Measurements from ENCODE around the gene EXOSC1. TPM values are rescaled to one million over a fixed set of nuclear protein-coding genes. Genes with fewer than 3 reads are reported as not detected.

The EXOSC1 gene
- total RNA-seq, 1 experiment from 2014 or later = 27.0 TPM

DNA sequence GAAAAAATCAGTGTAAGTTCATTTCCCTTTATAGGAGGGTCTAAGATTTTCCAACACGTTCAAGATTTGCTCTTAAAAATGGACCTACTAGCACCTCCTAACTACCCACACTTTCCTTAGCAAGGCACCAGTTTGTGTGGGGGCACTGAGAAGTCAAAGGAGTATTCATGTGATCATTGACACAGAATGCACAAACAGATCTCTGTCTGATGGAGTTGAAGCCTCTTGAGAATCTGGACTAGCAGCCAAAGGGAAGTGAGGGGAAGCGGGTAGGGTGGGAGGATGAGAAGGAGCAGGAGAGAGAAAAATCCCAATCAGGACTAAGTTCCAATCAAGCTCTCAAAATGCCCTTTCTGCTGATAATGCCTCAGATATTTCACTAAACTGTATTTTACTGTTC is 48.3 kb upstream of the EXOSC1 start:
- Histone ChIP-seq H3K27ac (no peak overlapping the region), H3K9me2 (ENCODE audit: insufficient read depth) (no peaks in the 10 kb centered on the region), H3K36me3 (ENCODE audit: low read depth) (no peaks in the 10 kb centered on the region), H3K4me1 (replicated peaks; ENCODE audit: insufficient read depth) (peaks cover 12% of the 10 kb centered on the region), H4K20me1 (ENCODE audit: insufficient read depth) (no peaks in the 10 kb centered on the region; the same call in 1 of the 2 replicates), H3K79me2 (ENCODE audit: low read depth) (peaks cover 74% of the 10 kb centered on the region), H3K4me3 (no peak overlapping the region), H3K4me2 (no peak overlapping the region), H3K27me3 (ENCODE audit: insufficient read depth, low read depth) (no peaks in the 10 kb centered on the region), H3F3A (ENCODE audit: insufficient read depth, low read depth) (0 out of 2 replicates have a peak, but pooled peaks cover 7% of the 10 kb centered on the region), H2AFZ (no peak overlapping the region), H3K9me3 (ENCODE audit: insufficient read depth, low read depth) (no peaks in the 10 kb centered on the region)
- BruUV-seq (replicated peaks) = no TSS peak
- TF ChIP-seq CTCF (conservative IDR thresholded peaks at IDR 0.05) (no peak), EZH2 (IDR thresholded peaks at IDR 0.05; ENCODE audit: low read depth) (no peak)
- intact Hi-C loops (cut with micrococcal nuclease; ENCODE audit: unreplicated experiment) = no loop called here
- ChIA-PET POLR2A (ENCODE audit: unreplicated experiment) (no interaction called here), CTCF (no interaction called here)
- DNase-seq = no peak

GRCh38 chr10:97490592-97490991 is 44.8 kb upstream of the EXOSC1 start:
- intact Hi-C loops (cut with micrococcal nuclease; ENCODE audit: unreplicated experiment) = no loop called here
- peaks cover 6% of the 10 kb centered on the region; the same call in 1 of the 2 replicates for H4K20me1 ChIP-seq (ENCODE audit: insufficient read depth)
- H3K79me2 ChIP-seq (ENCODE audit: low read depth) = peaks cover 55% of the 10 kb centered on the region
- H3K4me2 ChIP-seq = no peak overlapping the region
- TF ChIP-seq EZH2 (IDR thresholded peaks at IDR 0.05; ENCODE audit: low read depth) = no peak
- no peak for TF ChIP-seq CTCF (conservative IDR thresholded peaks at IDR 0.05)
- no peak for DNase-seq
- no peak overlapping the region for H3K27ac ChIP-seq
- no TSS peak for BruUV-seq (replicated peaks)
- POLR2A ChIA-PET (ENCODE audit: unreplicated experiment) = no interaction called here
- H3K4me3 ChIP-seq = no peak overlapping the region
- CTCF ChIA-PET = no interaction called here
- no peaks in the 10 kb centered on the region for H3K9me3 ChIP-seq (ENCODE audit: insufficient read depth, low read depth)
- H3K9me2 ChIP-seq (ENCODE audit: insufficient read depth) = no peaks in the 10 kb centered on the region
- H2AFZ ChIP-seq = no peak overlapping the region
- no peaks in the 10 kb centered on the region for H3F3A ChIP-seq (ENCODE audit: insufficient read depth, low read depth)
- no peaks in the 10 kb centered on the region for H3K4me1 ChIP-seq (replicated peaks; ENCODE audit: insufficient read depth)
- H3K27me3 ChIP-seq (ENCODE audit: insufficient read depth, low read depth) = no peaks in the 10 kb centered on the region
- H3K36me3 ChIP-seq (ENCODE audit: low read depth) = no peaks in the 10 kb centered on the region

DNA sequence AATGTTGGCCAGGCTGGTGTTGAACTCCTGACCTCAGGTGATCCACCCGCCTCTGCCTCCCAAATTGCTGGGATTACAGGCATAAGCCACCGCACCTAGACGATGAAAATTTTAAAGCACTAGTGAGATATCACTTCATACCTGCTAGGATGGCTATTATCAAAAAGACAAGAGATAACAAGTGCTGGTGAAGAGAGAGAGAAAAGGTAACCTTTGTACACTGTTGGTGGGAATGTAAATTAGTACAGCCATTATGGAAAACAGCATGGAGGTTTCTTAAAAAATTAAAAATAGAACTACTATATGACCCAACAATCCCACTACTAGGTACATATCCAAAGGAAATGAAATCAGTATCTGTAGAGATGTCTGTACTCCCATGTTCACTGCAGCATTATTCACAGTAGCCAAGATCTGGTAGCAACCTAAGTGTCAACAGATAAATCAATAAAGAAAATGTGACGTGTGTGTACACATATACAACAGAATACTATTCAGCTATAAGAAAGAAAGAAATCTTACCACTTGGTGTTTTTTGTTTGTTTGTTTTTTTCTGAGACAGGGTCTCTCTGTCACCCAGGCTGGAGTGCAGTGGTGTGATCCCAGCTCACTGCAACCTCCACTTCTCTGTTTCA is 40.0 kb upstream of the EXOSC1 start:
- Histone ChIP-seq H3K9me3 (ENCODE audit: insufficient read depth, low read depth) (no peaks in the 10 kb centered on the region), H3F3A (ENCODE audit: insufficient read depth, low read depth) (no peaks in the 10 kb centered on the region; the same call in 1 of the 2 replicates), H4K20me1 (ENCODE audit: insufficient read depth) (peaks cover 6% of the 10 kb centered on the region; the same call in 1 of the 2 replicates), H3K79me2 (ENCODE audit: low read depth) (peaks cover 15% of the 10 kb centered on the region), H3K4me1 (replicated peaks; ENCODE audit: insufficient read depth) (0 out of 2 replicates have a peak, but pooled peaks cover 3% of the 10 kb centered on the region), H3K4me2 (no peak overlapping the region), H3K27me3 (ENCODE audit: insufficient read depth, low read depth) (no peaks in the 10 kb centered on the region), H3K4me3 (no peak overlapping the region), H3K36me3 (ENCODE audit: low read depth) (no peaks in the 10 kb centered on the region), H3K9me2 (ENCODE audit: insufficient read depth) (no peaks in the 10 kb centered on the region), H2AFZ (no peak overlapping the region), H3K27ac (no peak overlapping the region)
- intact Hi-C loops (cut with micrococcal nuclease; ENCODE audit: unreplicated experiment) = no loop called here
- POLR2A ChIA-PET (ENCODE audit: unreplicated experiment) = no interaction called here
- CTCF ChIA-PET = no interaction called here
- no peak for DNase-seq
- no TSS peak for BruUV-seq (replicated peaks)
- TF ChIP-seq EZH2 (IDR thresholded peaks at IDR 0.05; ENCODE audit: low read depth) (no peak), CTCF (conservative IDR thresholded peaks at IDR 0.05) (no peak)

All from PC-9 (cell line).